Pancreas (tissue), 10 donors: ENCODE measurements around the gene KIF13A. TPM values are rescaled to one million over a fixed set of nuclear protein-coding genes. Genes with fewer than 3 reads are reported as not detected.

ENCODE experiments used
- ATAC-seq, 4 donors: fragments of 200-7000 bp; cut with Tn5 transposase; one replicate each; pipeline versions ENCODE4 v1.8.0 to v1.9.1; 2020; ENCODE audit warnings: mild to moderate bottlenecking in 4 of 4, moderate library complexity in 4 of 4
- DNase-seq, 6 donors: peaks; one replicate each; pipeline ENCODE4 v3.0.0-alpha.2; 2020
- FAIRE-seq: peaks from 2 replicates; lab custom pipeline; 2012; peaks lifted over from hg19 to GRCh38; lab: Jason Lieb, UNC
- H3K27ac ChIP-seq, 4 donors: fragments of 200-600 bp; sonication (generic); 1 replicate in 3 of 4; 2 replicates in 1 of 4; pipeline versions ENCODE4 v1.5.0 to v1.8.0; 2020
- H3K27me3 ChIP-seq, 4 donors: fragments of 200-600 bp; one replicate each; pipeline ENCODE4 v1.8.0; 2021
- H3K36me3 ChIP-seq, 3 donors: fragments of 200-600 bp; sonication (generic) in 1 of 3; one replicate each; pipeline versions ENCODE4 v1.5.0 to v1.8.0; 2020 to 2021
- H3K4me1 ChIP-seq, 3 donors: fragments of 200-600 bp; one replicate each; pipeline ENCODE4 v1.8.0; 2021
- H3K4me3 ChIP-seq, 4 donors: fragments of 200-600 bp; sonication (generic) in 2 of 4; one replicate each; pipeline versions ENCODE4 v1.5.0 to v1.8.0; 2020 to 2021
- H3K9me3 ChIP-seq, 4 donors: fragments of 200-600 bp; one replicate each; pipeline ENCODE4 v1.8.0; 2021
- CTCF ChIP-seq, 4 donors: fragments of 200-600 bp; sonication (generic) in 3 of 4; IDR thresholded peaks; one replicate each; pipeline versions ENCODE4 v1.5.0 to v1.8.0; 2021; ENCODE audit warnings: antibody characterized with exemption in 4 of 4
- WGBS, 2 donors: extraction: QIAGEN DNeasy Blood & Tissue Kit; methylation state at CpG; one replicate each; pipeline ENCODE4 v1.1.7; 2013; 5-methylcytosine and 5-hydroxymethylcytosine counted together
- intact Hi-C, 3 donors: fragments of 100-400 bp; cut with DNase I; formaldehyde crosslinking; loops; one replicate each; pipeline versions ENCODE4 v1.11.1 to v1.14.2; 2022
- polyA plus RNA-seq, 2 donors: library from polyadenylated mRNA; stranded (reverse); fragments of 200-250 nt; gene quantifications; one replicate each; pipeline ENCODE4 v1.2.3, GENCODE V29; 2013
- total RNA-seq, 6 donors: library from RNA; stranded (reverse); fragmentation: NEBNext Ultra II Directional in 4 of 6; extraction: Animal tissue kit (Norgen Biotek cat#: 25700) in 4 of 6; gene quantifications; one replicate each; pipeline versions ENCODE4 v1.2.1 to v1.2.4, GENCODE V29; 2021 to 2023
- donor health status: healthy with polysubstance abuse.
- donor health status: DM: no; HTN: no; CAD: no; lungs with moderate emphysema.
- donor health status: DM: no; HTN: no; CAD: no.
- donor health status: control.
- donor health status: control.
- donor health status: Bipolar disorder and iron deficiency.
- donor health status: DM: yes; HTN: yes; CAD: no.
- donor health status: DM: no; HTN: no; CAD: no.
- donor health status: DM: no; HTN: no; CAD: no.
- donor health status: DM: yes; HTN: yes; CAD: no.

Gene KIF13A
- total and polyA plus RNA-seq, 8 donors, result 7.3 to 18.1 (median 12.5) TPM

- FAIRE-seq, result no peak
- no peaks in the 10 kb centered on the region for H3K36me3 ChIP-seq
These were observed 258.7 kb downstream of the KIF13A start for GRCh38 chr6:17728551-17729222.

GRCh38 chr6:17725083-17725482 lies 262.4 kb downstream of the KIF13A start:
- no peak for DNase-seq
- WGBS, 2 donors, result 48 to 59% methylated on average over 6 of the region's 6 CpGs
- peak in 2 of 4 donors; percentile 20 to 35 for ATAC-seq
- Histone ChIP-seq H3K36me3 (no peaks in the 10 kb centered on the region), H3K4me1 (no peaks in the 10 kb centered on the region), H3K27ac (no peak overlapping the region), H3K27me3 (no peaks in the 10 kb centered on the region), H3K4me3 (no peak overlapping the region), H3K9me3 (no peaks in the 10 kb centered on the region)
- FAIRE-seq, result no peak
- intact Hi-C loops, result no loop called here
- no peak for TF ChIP-seq CTCF (IDR thresholded peaks at IDR 0.05)

More at GRCh38 chr6:17728551-17729222, 258.7 kb downstream of the KIF13A start:
- H3K4me3 ChIP-seq, result no peak overlapping the region
- no peak for TF ChIP-seq CTCF (IDR thresholded peaks at IDR 0.05)
- no peaks in the 10 kb centered on the region for H3K27me3 ChIP-seq
- DNase-seq (no peak), ATAC-seq (no peak)
- intact Hi-C loops, result no loop called here
- no peak overlapping the region for H3K27ac ChIP-seq
- no peaks in the 10 kb centered on the region for H3K4me1 ChIP-seq
- H3K9me3 ChIP-seq, result no peaks in the 10 kb centered on the region
- WGBS, 2 donors, result 94 to 95% methylated on average over 38 to 49 of the region's 49 CpGs

- Histone ChIP-seq H3K27ac (no peak overlapping the region), H3K36me3 (no peaks in the 10 kb centered on the region), H3K4me1 (no peaks in the 10 kb centered on the region), H3K4me3 (no peak overlapping the region), H3K9me3 (no peaks in the 10 kb centered on the region), H3K27me3 (no peaks in the 10 kb centered on the region)
- DNase-seq (no peak), FAIRE-seq (no peak), ATAC-seq (no peak)
- 89 to 91% methylated on average over 3 of the region's 3 CpGs for WGBS, 2 donors
- intact Hi-C loops, result no loop called here
- TF ChIP-seq CTCF (IDR thresholded peaks at IDR 0.05), result no peak
These were observed 263.1 kb downstream of the KIF13A start for GRCh38 chr6:17724341-17724740.

- H3K27me3 ChIP-seq, result no peaks in the 10 kb centered on the region
- H3K9me3 ChIP-seq, result no peaks in the 10 kb centered on the region
- intact Hi-C loops, result no loop called here
- FAIRE-seq, result no peak
- WGBS, 2 donors, result 54 to 60% methylated on average over 3 of the region's 3 CpGs
- no peaks in the 10 kb centered on the region for H3K4me1 ChIP-seq
- ATAC-seq, result no peak
- H3K36me3 ChIP-seq, result no peaks in the 10 kb centered on the region
- no peak for TF ChIP-seq CTCF (IDR thresholded peaks at IDR 0.05)
- no peak overlapping the region for H3K4me3 ChIP-seq
- DNase-seq, result no peak
- H3K27ac ChIP-seq, result no peak overlapping the region
These were observed 265.8 kb downstream of the KIF13A start for GRCh38 chr6:17721671-17722070.

GRCh38 chr6:17719323-17720041 lies 268.0 kb downstream of the KIF13A start:
- TF ChIP-seq CTCF (IDR thresholded peaks at IDR 0.05), result no peak
- WGBS, 2 donors, result 30 to 34% methylated on average over 3 of the region's 3 CpGs
- H3K27me3 ChIP-seq, result no peaks in the 10 kb centered on the region
- ATAC-seq (no peak), FAIRE-seq (no peak), DNase-seq (no peak)
- H3K36me3 ChIP-seq, result no peaks in the 10 kb centered on the region
- no peaks in the 10 kb centered on the region for H3K9me3 ChIP-seq
- no peaks in the 10 kb centered on the region for H3K4me1 ChIP-seq
- H3K4me3 ChIP-seq, result no peak overlapping the region
- H3K27ac ChIP-seq, result no peak overlapping the region
- intact Hi-C loops, result no loop called here
